ENCODE results near the gene CCDC148.

The CCDC148 gene

DNA sequence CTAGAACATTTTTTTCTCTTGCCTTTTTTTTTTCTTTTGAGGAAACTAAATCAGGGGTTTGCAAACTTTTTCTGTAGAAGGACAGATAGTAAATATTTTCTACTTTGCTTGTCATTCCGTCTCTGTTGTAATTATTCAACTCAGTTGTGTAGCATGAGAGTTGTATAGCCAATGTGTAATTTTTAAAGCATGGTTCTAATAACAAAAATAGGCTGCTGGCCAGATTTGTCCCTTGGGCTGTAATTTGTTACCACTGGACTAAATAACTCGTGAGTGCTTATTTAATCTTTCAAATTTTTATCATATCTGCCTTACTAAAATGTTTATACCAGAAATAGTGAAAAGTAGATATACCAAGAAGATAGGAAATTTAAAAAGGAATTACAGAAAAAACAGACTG is 43.0 kb downstream of the CCDC148 start:
- Histone ChIP-seq H3K36me3 (ENCODE audit: control insufficient read depth in 2 of 2, insufficient read depth in 1 of 2, low read length in 2 of 2) (no peaks in the 10 kb centered on the region), H3K4me3 (ENCODE audit: low read depth, low read length) (no peak overlapping the region), H3K27ac (ENCODE audit: extremely low read depth, low read depth, low read length) (no peak overlapping the region), H3K9me3 (ENCODE audit: control insufficient read depth, insufficient read depth, low read depth, low read length) (no peaks in the 10 kb centered on the region; the same call in 1 of the 2 replicates), H3K4me1 (ENCODE audit: control insufficient read depth, insufficient read depth, low read length) (no peaks in the 10 kb centered on the region)
- no peak for TF ChIP-seq ZFHX2 (tag by site-specific recombination; conservative IDR thresholded peaks at IDR 0.05)
- TF ChIP-seq HOXD13 (CRISPR knock-in tag; IDR thresholded peaks at IDR 0.05; ENCODE audit: borderline replicate concordance): no peak
- TF ChIP-seq ZNF776 (tag by site-specific recombination; IDR thresholded peaks at IDR 0.05; ENCODE audit: borderline replicate concordance): no peak
- TF ChIP-seq, protein P1, sequence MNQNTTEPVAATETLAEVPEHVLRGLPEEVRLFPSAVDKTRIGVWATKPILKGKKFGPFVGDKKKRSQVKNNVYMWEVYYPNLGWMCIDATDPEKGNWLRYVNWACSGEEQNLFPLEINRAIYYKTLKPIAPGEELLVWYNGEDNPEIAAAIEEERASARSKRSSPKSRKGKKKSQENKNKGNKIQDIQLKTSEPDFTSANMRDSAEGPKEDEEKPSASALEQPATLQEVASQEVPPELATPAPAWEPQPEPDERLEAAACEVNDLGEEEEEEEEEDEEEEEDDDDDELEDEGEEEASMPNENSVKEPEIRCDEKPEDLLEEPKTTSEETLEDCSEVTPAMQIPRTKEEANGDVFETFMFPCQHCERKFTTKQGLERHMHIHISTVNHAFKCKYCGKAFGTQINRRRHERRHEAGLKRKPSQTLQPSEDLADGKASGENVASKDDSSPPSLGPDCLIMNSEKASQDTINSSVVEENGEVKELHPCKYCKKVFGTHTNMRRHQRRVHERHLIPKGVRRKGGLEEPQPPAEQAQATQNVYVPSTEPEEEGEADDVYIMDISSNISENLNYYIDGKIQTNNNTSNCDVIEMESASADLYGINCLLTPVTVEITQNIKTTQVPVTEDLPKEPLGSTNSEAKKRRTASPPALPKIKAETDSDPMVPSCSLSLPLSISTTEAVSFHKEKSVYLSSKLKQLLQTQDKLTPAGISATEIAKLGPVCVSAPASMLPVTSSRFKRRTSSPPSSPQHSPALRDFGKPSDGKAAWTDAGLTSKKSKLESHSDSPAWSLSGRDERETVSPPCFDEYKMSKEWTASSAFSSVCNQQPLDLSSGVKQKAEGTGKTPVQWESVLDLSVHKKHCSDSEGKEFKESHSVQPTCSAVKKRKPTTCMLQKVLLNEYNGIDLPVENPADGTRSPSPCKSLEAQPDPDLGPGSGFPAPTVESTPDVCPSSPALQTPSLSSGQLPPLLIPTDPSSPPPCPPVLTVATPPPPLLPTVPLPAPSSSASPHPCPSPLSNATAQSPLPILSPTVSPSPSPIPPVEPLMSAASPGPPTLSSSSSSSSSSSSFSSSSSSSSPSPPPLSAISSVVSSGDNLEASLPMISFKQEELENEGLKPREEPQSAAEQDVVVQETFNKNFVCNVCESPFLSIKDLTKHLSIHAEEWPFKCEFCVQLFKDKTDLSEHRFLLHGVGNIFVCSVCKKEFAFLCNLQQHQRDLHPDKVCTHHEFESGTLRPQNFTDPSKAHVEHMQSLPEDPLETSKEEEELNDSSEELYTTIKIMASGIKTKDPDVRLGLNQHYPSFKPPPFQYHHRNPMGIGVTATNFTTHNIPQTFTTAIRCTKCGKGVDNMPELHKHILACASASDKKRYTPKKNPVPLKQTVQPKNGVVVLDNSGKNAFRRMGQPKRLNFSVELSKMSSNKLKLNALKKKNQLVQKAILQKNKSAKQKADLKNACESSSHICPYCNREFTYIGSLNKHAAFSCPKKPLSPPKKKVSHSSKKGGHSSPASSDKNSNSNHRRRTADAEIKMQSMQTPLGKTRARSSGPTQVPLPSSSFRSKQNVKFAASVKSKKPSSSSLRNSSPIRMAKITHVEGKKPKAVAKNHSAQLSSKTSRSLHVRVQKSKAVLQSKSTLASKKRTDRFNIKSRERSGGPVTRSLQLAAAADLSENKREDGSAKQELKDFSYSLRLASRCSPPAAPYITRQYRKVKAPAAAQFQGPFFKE (tag by site-specific recombination; IDR thresholded peaks at IDR 0.05; ENCODE audit: borderline replicate concordance): no peak
- no peak for TF ChIP-seq ZNF596 (tag by site-specific recombination; IDR thresholded peaks at IDR 0.05)
- TF ChIP-seq ZNF529 (tag by site-specific recombination; IDR thresholded peaks at IDR 0.05; ENCODE audit: insufficient replicate concordance): no peak
- TF ChIP-seq ZNF416 (tag by site-specific recombination; IDR thresholded peaks at IDR 0.05): no peak
- TF ChIP-seq, protein P2, sequence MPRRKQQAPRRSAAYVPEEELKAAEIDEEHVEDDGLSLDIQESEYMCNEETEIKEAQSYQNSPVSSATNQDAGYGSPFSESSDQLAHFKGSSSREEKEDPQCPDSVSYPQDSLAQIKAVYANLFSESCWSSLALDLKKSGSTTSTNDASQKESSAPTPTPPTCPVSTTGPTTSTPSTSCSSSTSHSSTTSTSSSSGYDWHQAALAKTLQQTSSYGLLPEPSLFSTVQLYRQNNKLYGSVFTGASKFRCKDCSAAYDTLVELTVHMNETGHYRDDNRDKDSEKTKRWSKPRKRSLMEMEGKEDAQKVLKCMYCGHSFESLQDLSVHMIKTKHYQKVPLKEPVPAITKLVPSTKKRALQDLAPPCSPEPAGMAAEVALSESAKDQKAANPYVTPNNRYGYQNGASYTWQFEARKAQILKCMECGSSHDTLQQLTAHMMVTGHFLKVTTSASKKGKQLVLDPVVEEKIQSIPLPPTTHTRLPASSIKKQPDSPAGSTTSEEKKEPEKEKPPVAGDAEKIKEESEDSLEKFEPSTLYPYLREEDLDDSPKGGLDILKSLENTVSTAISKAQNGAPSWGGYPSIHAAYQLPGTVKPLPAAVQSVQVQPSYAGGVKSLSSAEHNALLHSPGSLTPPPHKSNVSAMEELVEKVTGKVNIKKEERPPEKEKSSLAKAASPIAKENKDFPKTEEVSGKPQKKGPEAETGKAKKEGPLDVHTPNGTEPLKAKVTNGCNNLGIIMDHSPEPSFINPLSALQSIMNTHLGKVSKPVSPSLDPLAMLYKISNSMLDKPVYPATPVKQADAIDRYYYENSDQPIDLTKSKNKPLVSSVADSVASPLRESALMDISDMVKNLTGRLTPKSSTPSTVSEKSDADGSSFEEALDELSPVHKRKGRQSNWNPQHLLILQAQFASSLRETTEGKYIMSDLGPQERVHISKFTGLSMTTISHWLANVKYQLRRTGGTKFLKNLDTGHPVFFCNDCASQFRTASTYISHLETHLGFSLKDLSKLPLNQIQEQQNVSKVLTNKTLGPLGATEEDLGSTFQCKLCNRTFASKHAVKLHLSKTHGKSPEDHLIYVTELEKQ (tag by site-specific recombination; IDR thresholded peaks at IDR 0.05; ENCODE audit: borderline replicate concordance): no peak
- TF ChIP-seq, protein P3, sequence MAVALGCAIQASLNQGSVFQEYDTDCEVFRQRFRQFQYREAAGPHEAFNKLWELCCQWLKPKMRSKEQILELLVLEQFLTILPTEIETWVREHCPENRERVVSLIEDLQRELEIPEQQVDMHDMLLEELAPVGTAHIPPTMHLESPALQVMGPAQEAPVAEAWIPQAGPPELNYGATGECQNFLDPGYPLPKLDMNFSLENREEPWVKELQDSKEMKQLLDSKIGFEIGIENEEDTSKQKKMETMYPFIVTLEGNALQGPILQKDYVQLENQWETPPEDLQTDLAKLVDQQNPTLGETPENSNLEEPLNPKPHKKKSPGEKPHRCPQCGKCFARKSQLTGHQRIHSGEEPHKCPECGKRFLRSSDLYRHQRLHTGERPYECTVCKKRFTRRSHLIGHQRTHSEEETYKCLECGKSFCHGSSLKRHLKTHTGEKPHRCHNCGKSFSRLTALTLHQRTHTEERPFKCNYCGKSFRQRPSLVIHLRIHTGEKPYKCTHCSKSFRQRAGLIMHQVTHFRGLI (tag by site-specific recombination; IDR thresholded peaks at IDR 0.05): no peak
- TF ChIP-seq, protein P4, sequence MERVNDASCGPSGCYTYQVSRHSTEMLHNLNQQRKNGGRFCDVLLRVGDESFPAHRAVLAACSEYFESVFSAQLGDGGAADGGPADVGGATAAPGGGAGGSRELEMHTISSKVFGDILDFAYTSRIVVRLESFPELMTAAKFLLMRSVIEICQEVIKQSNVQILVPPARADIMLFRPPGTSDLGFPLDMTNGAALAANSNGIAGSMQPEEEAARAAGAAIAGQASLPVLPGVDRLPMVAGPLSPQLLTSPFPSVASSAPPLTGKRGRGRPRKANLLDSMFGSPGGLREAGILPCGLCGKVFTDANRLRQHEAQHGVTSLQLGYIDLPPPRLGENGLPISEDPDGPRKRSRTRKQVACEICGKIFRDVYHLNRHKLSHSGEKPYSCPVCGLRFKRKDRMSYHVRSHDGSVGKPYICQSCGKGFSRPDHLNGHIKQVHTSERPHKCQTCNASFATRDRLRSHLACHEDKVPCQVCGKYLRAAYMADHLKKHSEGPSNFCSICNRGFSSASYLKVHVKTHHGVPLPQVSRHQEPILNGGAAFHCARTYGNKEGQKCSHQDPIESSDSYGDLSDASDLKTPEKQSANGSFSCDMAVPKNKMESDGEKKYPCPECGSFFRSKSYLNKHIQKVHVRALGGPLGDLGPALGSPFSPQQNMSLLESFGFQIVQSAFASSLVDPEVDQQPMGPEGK (tag by site-specific recombination; IDR thresholded peaks at IDR 0.05): no peak
- TF ChIP-seq, protein P5, sequence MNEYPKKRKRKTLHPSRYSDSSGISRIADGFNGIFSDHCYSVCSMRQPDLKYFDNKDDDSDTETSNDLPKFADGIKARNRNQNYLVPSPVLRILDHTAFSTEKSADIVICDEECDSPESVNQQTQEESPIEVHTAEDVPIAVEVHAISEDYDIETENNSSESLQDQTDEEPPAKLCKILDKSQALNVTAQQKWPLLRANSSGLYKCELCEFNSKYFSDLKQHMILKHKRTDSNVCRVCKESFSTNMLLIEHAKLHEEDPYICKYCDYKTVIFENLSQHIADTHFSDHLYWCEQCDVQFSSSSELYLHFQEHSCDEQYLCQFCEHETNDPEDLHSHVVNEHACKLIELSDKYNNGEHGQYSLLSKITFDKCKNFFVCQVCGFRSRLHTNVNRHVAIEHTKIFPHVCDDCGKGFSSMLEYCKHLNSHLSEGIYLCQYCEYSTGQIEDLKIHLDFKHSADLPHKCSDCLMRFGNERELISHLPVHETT (tag by site-specific recombination; IDR thresholded peaks at IDR 0.05): no peak
- TF ChIP-seq ZNF239 (tag by site-specific recombination; IDR thresholded peaks at IDR 0.05): no peak
- no peak for TF ChIP-seq ZFP41 (tag by site-specific recombination; IDR thresholded peaks at IDR 0.05; ENCODE audit: borderline replicate concordance)
- no peak for TF ChIP-seq ZNF37A (tag by site-specific recombination; IDR thresholded peaks at IDR 0.05)
- TF ChIP-seq ZBTB21 (tag by site-specific recombination; IDR thresholded peaks at IDR 0.05): no peak
- TF ChIP-seq ZBTB17 (tag by site-specific recombination; IDR thresholded peaks at IDR 0.05): no peak
- TF ChIP-seq ZNF169 (tag by site-specific recombination; IDR thresholded peaks at IDR 0.05): no peak
- POLR2A ChIA-PET: no interaction called here
- CTCF ChIA-PET: no interaction called here
